CD4-positive, alpha-beta T cell (primary cell): Measurements from ENCODE around the gene MAPK8IP2. TPM values are rescaled to one million over a fixed set of nuclear protein-coding genes. Genes with fewer than 3 reads are reported as not detected.

Experiments
- ATAC-seq: fragments of 200-7000 bp; cut with Tn5 transposase; one replicate; pipeline ENCODE4 v1.10.0; 2022; ENCODE audit warnings: mild to moderate bottlenecking; ENCODE audit not compliant: poor library complexity
- CTCF ChIA-PET: fragments of 350-600 bp; sonication (Branson Sonifier 250); formaldehyde crosslinking; loops from one replicate; lab custom pipeline; 2021; ENCODE audit warnings: antibody characterized with exemption, inconsistent platforms; lab: Charles Lee
- POLR2A ChIA-PET: fragments of 350-600 bp; sonication (Branson Sonifier 250); formaldehyde crosslinking; loops from one replicate; lab custom pipeline; 2021; ENCODE audit warnings: antibody characterized with exemption, inconsistent platforms; lab: Charles Lee
- DNase-seq, 14 experiments: peaks; one replicate each; pipeline ENCODE4 v3.0.0-alpha.2; 2013 to 2020; ENCODE audit warnings: mixed read lengths in 2 of 14
- H3K27ac ChIP-seq, 2 donors: one replicate each; pipeline versions ENCODE4 v1.5.1 to v1.7.0; 2013; ENCODE audit warnings: low read length in 2 of 2, low read depth in 1 of 2, mild to moderate bottlenecking in 1 of 2
- H3K27me3 ChIP-seq, 2 experiments: 1 replicate in 1 of 2; 2 replicates in 1 of 2; pipeline versions ENCODE4 v1.6.1 to v1.7.0; 2013; ENCODE audit warnings: low read length in 2 of 2, control low read depth in 1 of 2, mild to moderate bottlenecking in 1 of 2, moderate library complexity in 1 of 2; ENCODE audit not compliant: insufficient read depth in 2 of 2, control insufficient read depth in 1 of 2
- H3K36me3 ChIP-seq: one replicate; pipeline ENCODE4 v1.6.1; 2013; ENCODE audit warnings: low read length, control low read depth; ENCODE audit not compliant: insufficient read depth
- H3K4me1 ChIP-seq: one replicate; pipeline ENCODE4 v1.6.1; 2013; ENCODE audit warnings: low read length, control low read depth; ENCODE audit not compliant: insufficient read depth
- H3K4me3 ChIP-seq: one replicate; pipeline ENCODE4 v1.5.1; 2013; ENCODE audit warnings: mild to moderate bottlenecking, low read length, moderate library complexity
- H3K9me3 ChIP-seq, 2 experiments: 1 replicate in 1 of 2; 2 replicates in 1 of 2; pipeline versions ENCODE4 v1.6.1 to v1.7.0; 2013; ENCODE audit warnings: low read length in 2 of 2, mild to moderate bottlenecking in 2 of 2, control low read depth in 1 of 2, moderate library complexity in 1 of 2; ENCODE audit not compliant: control insufficient read depth in 1 of 2, insufficient read depth in 1 of 2
- H3K27ac Mint-ChIP-seq: one replicate; pipeline ENCODE4 v1.8.0; 2020; ENCODE audit warnings: mixed read lengths
- H3K27me3 Mint-ChIP-seq: one replicate; pipeline ENCODE4 v1.8.0; 2021; ENCODE audit warnings: mixed read lengths
- H3K36me3 Mint-ChIP-seq: one replicate; pipeline ENCODE4 v1.8.0; 2021; ENCODE audit warnings: low read depth, mixed read lengths
- H3K4me1 Mint-ChIP-seq: one replicate; pipeline ENCODE4 v1.8.0; 2021; ENCODE audit warnings: low read depth, mixed read lengths
- H3K4me3 Mint-ChIP-seq: one replicate; pipeline ENCODE4 v1.8.0; 2020; ENCODE audit warnings: mild to moderate bottlenecking, mixed read lengths
- H3K9me3 Mint-ChIP-seq: one replicate; pipeline ENCODE4 v1.8.0; 2020; ENCODE audit warnings: mixed read lengths
- CTCF ChIP-seq: fragments of 200-600 bp; IDR thresholded peaks from one replicate; pipeline ENCODE4 v1.8.0; 2022; ENCODE audit warnings: antibody characterized with exemption, mild to moderate bottlenecking
- intact Hi-C, 2 experiments: fragments of 100-400 bp; cut with DNase I in 1 of 2; cut with micrococcal nuclease in 1 of 2; formaldehyde crosslinking; loops; one replicate each; pipeline versions ENCODE4 v1.15.1 to v1.9.0; 2023 to 2025; cut with DNase I, micrococcal nuclease
- total RNA-seq, 174 experiments: library from RNA in 2 of 174; stranded (reverse) in 2 of 174; gene quantifications; one replicate each; pipeline ENCODE4 v1.2.3 and lab custom pipeline; 2021 to 2026

Gene MAPK8IP2
- total RNA-seq, 2 experiments from 2014 or later = 0.31 to 0.52 TPM

- DNase-seq (no peak), ATAC-seq (no peak)
- Histone ChIP-seq H3K9me3 (no peaks in the 10 kb centered on the region), H3K4me3 (no peak overlapping the region), H3K27ac (no peak overlapping the region), H3K4me1 (peaks cover 13% of the 10 kb centered on the region), H3K36me3 (peaks cover 51% of the 10 kb centered on the region), H3K27me3 (no peaks in the 10 kb centered on the region)
- H3K27ac Mint-ChIP-seq = no peak overlapping the region
- ChIA-PET POLR2A (interaction anchor here (1.3 kb wide), 1 partner anchor 66 kb away, joined by 4 read pairs; the partner anchor contains the start of genes LMF2 and NCAPH2), CTCF (interaction anchor here (1.6 kb wide), 1 partner anchor 11 kb away, joined by 3 read pairs; no protein-coding TSS in a partner anchor)
- H3K27me3 Mint-ChIP-seq = no peaks in the 10 kb centered on the region
- H3K4me3 Mint-ChIP-seq = no peak overlapping the region
- no peak for TF ChIP-seq CTCF
- H3K36me3 Mint-ChIP-seq = peaks cover 40% of the 10 kb centered on the region
- no peaks in the 10 kb centered on the region for H3K9me3 Mint-ChIP-seq
- H3K4me1 Mint-ChIP-seq = no peaks in the 10 kb centered on the region
- intact Hi-C loops = no loop called here
Measured at GRCh38 chr22:50574383-50574755, 26.2 kb upstream of the MAPK8IP2 start.

GRCh38 chr22:50575426-50575941 lies 25.1 kb upstream of the MAPK8IP2 start:
- DNase-seq (no peak), ATAC-seq (no peak)
- H3K9me3 ChIP-seq = no peaks in the 10 kb centered on the region
- CTCF ChIA-PET = interaction anchor here (0.5 to 1.9 kb wide), 3 partner anchors 12 to 50 kb away, joined by 3 to 7 read pairs (median 3); partner anchors contain the start of gene SCO2
- peaks cover 10% of the 10 kb centered on the region for H3K4me1 Mint-ChIP-seq
- intact Hi-C loops = no loop called here
- POLR2A ChIA-PET = interaction anchor here (1.2 to 1.3 kb wide), 2 partner anchors 11 to 68 kb away, joined by 4 to 5 read pairs; partner anchors contain the start of genes LMF2 and NCAPH2
- no peaks in the 10 kb centered on the region for H3K27me3 Mint-ChIP-seq
- H3K36me3 ChIP-seq = peaks cover 41% of the 10 kb centered on the region
- no peak overlapping the region for H3K4me3 Mint-ChIP-seq
- no peak overlapping the region for H3K4me3 ChIP-seq
- no peak for TF ChIP-seq CTCF
- no peak overlapping the region for H3K27ac ChIP-seq
- H3K4me1 ChIP-seq = peaks cover 16% of the 10 kb centered on the region
- no peak overlapping the region for H3K27ac Mint-ChIP-seq
- H3K36me3 Mint-ChIP-seq = peaks cover 42% of the 10 kb centered on the region
- no peaks in the 10 kb centered on the region for H3K27me3 ChIP-seq
- H3K9me3 Mint-ChIP-seq = no peaks in the 10 kb centered on the region

GRCh38 chr22:50576070-50576469 lies 24.5 kb upstream of the MAPK8IP2 start:
- Histone ChIP-seq H3K27ac (no peak overlapping the region), H3K36me3 (peaks cover 37% of the 10 kb centered on the region), H3K27me3 (no peaks in the 10 kb centered on the region), H3K9me3 (no peaks in the 10 kb centered on the region), H3K4me3 (no peak overlapping the region), H3K4me1 (peaks cover 19% of the 10 kb centered on the region)
- H3K27me3 Mint-ChIP-seq = no peaks in the 10 kb centered on the region
- H3K4me3 Mint-ChIP-seq = no peak overlapping the region
- TF ChIP-seq CTCF = no peak
- intact Hi-C loops = no loop called here
- ChIA-PET CTCF (interaction anchor here (1.6 to 1.9 kb wide), 2 partner anchors 13 to 50 kb away, joined by 3 to 7 read pairs; partner anchors contain the start of gene SCO2), POLR2A (interaction anchor here (1.2 to 1.4 kb wide), 2 partner anchors 11 to 13 kb away, joined by 3 to 5 read pairs; partner anchors contain the start of gene SYCE3)
- DNase-seq (no peak), ATAC-seq (no peak)
- H3K9me3 Mint-ChIP-seq = no peaks in the 10 kb centered on the region
- H3K27ac Mint-ChIP-seq = no peak overlapping the region
- peaks cover 11% of the 10 kb centered on the region for H3K4me1 Mint-ChIP-seq
- peaks cover 42% of the 10 kb centered on the region for H3K36me3 Mint-ChIP-seq
